GM21360 (cell line): ENCODE results near the gene FOXC2.

Experiments used
- ATAC-seq: cut with Tn5 transposase; IDR thresholded peaks from one replicate; pipeline ENCODE4 v1.9.1; 2021; ENCODE audit warnings: mild to moderate bottlenecking, moderate library complexity; ENCODE audit not compliant: unreplicated experiment

The FOXC2 gene

GRCh38 chr16:86566601-86566965 lies at the start of gene FOXC2:
Gene FOXC2, plus strand, starts transcription at chr16:86566829. Its CDS starts 507 bp downstream, at chr16:86567336.
- no peak for ATAC-seq

GRCh38 chr16:86517033-86517432 lies 49.6 kb upstream of the FOXC2 start:
- ATAC-seq: no peak

GRCh38 chr16:86517652-86518258 lies 48.9 kb upstream of the FOXC2 start:
- no peak for ATAC-seq

- no peak for ATAC-seq
Observed at GRCh38 chr16:86519007-86519648, 47.5 kb upstream of the FOXC2 start.

- no peak for ATAC-seq
Observed at GRCh38 chr16:86519649-86520316, 46.8 kb upstream of the FOXC2 start.

- ATAC-seq: no peak
Observed at GRCh38 chr16:86520317-86521210, 46.1 kb upstream of the FOXC2 start.

GRCh38 chr16:86521236-86522197 lies 45.1 kb upstream of the FOXC2 start:
- ATAC-seq: no peak

GRCh38 chr16:86522634-86523033 lies 44.0 kb upstream of the FOXC2 start:
- ATAC-seq: no peak

GRCh38 chr16:86523166-86523740 lies 43.4 kb upstream of the FOXC2 start:
- no peak for ATAC-seq

GRCh38 chr16:86524029-86524428 lies 42.6 kb upstream of the FOXC2 start:
- no peak for ATAC-seq

GRCh38 chr16:86525696-86526095 lies 40.9 kb upstream of the FOXC2 start:
- no peak for ATAC-seq

- no peak for ATAC-seq
Observed at GRCh38 chr16:86527366-86527765, 39.3 kb upstream of the FOXC2 start.

- no peak for ATAC-seq
Observed at GRCh38 chr16:86528061-86528929, 38.3 kb upstream of the FOXC2 start.

GRCh38 chr16:86529160-86529559 lies 37.5 kb upstream of the FOXC2 start:
- no peak for ATAC-seq

- no peak for ATAC-seq
Observed at GRCh38 chr16:86530251-86531190, 36.1 kb upstream of the FOXC2 start.

GRCh38 chr16:86531191-86531545 lies 35.5 kb upstream of the FOXC2 start:
- no peak for ATAC-seq

- ATAC-seq: no peak
Observed at GRCh38 chr16:86531641-86532525, 34.7 kb upstream of the FOXC2 start.
